CD4-positive, alpha-beta T cell treated with Interleukin-10 for 1 hour (primary cell): ENCODE results near the gene SCMH1.

Experiments used
- DNase-seq: peaks from one replicate; pipeline ENCODE4 v3.0.0-alpha.2; 2020

The SCMH1 gene

DNA sequence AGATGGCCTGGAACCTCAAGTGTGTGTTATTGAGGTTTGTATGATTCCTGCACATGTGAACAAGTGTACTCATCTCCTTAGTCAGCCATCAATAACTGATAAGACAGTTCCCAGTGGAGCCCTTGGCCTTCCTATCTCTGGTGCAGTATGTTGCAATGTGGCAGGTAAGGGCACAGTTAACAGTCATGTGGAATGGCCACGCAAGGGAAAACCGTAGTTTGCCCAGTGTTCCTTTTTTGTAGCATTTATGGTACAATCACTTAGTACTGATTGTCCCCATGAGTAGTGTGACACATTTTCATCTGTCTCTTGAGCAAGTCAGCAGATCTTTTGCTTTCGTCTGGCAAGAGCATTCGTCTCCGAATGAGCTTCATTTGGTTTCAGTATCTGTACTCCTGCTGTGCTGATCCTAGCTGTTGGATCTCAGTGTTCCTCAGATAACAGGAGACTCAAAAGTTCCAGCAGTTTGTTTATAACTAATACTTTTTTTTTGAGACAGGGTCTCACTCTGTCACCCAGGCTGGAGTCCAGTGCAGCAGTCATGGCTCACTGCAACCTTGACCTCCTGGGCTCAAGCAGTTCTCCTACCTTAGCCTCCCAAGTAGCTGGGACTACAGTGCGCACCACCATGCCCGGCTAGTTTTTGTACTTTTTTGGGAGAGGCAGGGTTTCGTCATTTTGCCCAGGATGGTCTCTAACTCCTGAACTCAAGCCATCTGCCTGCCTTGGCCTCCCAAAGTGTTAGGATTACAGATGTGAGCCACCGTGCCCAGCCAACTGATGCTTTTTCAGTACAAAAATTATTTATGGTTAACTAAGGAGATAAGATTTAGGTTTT, 254.4 kb downstream of the SCMH1 start:
- DNase-seq: no peak

GRCh38 chr1:40986956-40987355, 255.2 kb downstream of the SCMH1 start:
- DNase-seq: no peak

- no peak for DNase-seq
Observed at GRCh38 chr1:40986328-40986783, 255.8 kb downstream of the SCMH1 start.

GRCh38 chr1:40985875-40986274, 256.2 kb downstream of the SCMH1 start:
- DNase-seq: no peak

DNA sequence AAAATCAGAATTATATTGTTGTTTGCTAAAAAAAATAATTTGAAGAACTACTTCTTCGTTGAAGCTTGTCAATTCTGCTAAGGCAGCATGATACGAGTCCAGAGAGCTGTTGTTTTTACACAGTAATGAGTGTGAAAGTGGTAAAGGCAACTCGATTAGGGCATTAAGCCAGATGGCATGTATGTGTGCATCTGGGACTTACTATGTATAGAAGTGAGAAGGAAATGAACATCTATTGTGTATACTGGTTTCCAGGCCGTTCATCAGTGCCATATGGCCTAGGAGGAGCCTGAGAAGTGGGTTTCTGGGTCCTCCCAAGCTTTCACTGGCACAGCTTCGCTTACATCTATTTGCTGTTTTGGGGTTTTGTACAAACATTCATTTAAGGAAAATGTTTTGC, 256.9 kb downstream of the SCMH1 start:
- no peak for DNase-seq

- no peak for DNase-seq
Observed at GRCh38 chr1:40984531-40984930, 257.6 kb downstream of the SCMH1 start.

DNA sequence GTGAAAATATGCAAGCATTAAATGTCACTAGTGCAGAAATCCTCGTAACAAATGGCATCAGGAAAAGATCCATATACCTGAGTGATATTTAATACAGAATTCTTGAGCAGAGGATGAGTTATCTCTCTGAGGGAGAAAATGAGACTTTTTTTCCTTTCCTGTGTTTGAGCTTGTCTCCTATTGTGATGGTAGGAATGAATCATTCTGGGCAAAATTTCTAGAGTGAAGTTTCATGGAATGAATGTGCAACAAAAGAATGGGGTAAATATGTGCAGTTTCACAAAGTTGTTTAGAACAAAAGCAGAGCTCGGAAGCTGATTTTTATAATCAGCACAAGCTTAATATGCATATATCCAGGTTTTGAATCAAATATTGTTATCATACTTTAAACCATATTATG, 258.0 kb downstream of the SCMH1 start:
- DNase-seq: no peak

DNA sequence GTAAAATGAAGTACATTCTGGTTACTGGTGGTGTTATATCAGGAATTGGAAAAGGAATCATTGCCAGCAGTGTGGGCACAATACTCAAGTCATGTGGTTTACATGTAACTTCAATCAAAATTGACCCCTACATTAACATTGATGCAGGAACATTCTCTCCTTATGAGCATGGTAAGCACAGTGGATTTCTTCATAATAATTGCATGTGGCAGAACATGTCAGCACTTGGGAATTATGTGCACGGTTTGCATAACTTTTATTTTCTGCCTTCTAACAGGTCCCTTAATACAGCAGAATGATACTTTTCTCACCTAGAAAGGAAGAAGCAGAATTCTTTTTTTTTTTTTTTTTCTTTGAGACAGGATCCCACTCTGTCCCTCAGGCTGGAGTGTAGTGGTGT, 258.8 kb downstream of the SCMH1 start:
- no peak for DNase-seq

DNA sequence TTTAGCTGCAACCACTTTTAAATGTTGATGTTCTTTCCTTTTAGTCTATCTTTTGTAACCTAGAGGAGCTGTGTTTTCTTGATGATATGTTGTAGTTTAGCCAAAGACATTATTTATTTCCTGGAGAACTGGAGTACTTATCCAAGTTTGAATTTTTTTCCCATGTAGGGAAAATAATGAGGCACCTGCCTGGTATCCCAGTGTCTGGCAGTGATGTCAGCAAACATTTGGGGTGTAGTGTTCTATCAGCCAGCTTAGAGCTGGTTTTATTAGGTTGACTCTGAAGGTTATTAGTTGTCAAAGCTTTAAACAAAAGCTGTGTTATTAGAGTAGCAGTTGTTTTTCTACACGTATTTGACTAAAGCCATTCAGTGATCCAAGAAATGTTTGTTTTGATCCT, 259.4 kb downstream of the SCMH1 start:
- no peak for DNase-seq

GRCh38 chr1:40981691-40982448, 260.2 kb downstream of the SCMH1 start:
- no peak for DNase-seq

DNA sequence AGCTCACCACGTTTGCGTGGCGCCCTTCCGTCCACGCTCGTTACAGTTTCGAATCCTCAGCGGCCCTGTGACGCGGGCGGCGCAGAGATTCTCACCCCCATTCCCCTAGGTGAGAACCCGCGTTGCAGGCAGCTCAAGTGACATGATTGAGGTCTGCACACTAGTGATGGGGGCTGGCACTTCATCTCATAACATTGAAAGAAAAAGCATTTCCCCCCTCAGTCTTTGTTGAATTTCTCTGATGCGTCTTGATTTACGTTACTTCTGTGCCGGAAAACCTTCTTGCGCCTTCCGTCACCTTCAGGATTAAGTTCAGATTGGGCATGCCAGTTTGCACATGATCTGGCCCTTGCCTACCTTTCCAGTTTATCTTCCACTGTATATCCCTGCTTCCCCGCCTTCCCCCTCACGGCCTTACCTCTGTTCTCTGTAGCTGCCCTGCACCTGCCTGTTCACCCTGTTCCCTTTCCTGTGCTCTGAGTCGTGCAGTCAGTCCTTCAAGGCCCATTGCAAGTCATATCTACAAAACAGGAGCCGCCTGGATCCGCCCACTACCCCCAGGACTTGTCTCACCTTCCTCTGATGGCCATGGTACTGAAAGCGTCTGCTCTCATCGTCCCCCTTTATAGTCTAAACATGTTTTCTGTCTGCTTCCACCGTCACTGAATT, 261.5 kb downstream of the SCMH1 start:
- DNase-seq: peak; percentile 63

DNA sequence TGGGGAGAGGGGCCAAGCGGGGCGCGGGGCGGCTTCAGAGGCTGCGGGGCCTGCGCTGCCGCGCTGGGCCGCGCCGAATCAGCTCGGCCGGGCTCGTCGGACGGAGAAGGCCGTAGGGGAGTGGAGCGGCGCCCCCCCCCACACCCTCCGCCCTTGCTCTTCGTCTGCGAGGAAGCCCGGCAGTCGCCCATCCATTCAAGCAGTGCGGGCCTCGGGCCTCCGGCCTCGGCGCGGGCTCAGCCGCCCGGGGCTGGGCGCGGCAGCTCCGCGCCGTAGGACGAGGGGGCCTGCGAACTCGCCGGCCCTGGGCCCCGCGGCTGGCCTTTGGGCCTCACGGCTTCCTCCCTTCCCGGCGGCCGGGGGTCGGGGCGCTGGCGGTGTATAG, 262.0 kb downstream of the SCMH1 start:
- no peak for DNase-seq

- peak; percentile 96 for DNase-seq
Observed at GRCh38 chr1:40979241-40980067, 262.7 kb downstream of the SCMH1 start, which contains the start of gene CTPS1. Gene CTPS1, plus strand, starts transcription at chr1:40979696. Its CDS starts 3,595 bp downstream, at chr1:40983291.

DNA sequence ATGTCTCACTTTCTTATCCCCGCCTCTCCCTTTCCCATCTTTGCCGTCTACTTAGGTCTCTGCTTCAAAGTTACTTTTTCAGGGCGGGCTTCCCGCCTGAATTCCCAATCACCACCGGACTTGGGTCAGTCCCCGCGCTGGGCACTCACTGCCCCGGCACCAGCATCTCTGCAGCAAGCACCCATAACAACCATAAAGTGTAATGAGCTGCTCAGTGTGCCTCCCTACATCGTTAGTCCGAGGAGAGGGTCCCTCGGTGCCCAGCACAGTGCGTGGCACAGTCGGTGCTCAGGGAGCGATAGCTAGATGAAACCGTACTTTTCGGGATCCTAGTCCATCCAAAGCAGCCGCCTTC, 263.2 kb downstream of the SCMH1 start:
- peak; percentile 3 for DNase-seq

DNA sequence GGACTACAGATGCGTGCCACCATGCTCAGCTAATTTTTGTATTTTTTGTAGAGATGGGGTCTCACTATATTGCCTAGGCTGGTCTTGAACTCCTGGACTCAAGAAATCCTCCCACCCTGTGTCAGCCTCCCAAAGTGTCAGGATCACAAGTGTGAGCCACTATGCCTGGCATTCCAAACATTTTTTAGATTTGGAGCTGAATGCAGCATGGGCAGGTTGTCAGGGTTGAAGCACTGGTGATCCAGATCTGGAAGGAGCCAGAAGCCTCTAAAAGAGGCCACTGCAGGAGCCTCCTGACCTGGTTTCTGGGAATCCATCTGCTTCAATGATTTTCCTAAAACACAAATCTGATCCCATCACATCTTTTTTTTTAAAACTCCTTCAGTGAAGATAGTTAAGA, 264.4 kb downstream of the SCMH1 start:
- DNase-seq: no peak
